Bone marrow (tissue), 2 donors: Measurements from ENCODE around the gene PIK3AP1.
"Not testable (repeated sequence)": the region's sequence is repeated elsewhere in the genome, so short reads cannot be mapped to it uniquely, and the experiment has no call there.

Experiments
- DNase-seq, 2 donors: peaks; one replicate each; lab custom pipeline; 2025; lab: John Stamatoyannopoulos, UW

PIK3AP1 gene

GRCh38 chr10:96696845-96697425 is 23.4 kb downstream of the PIK3AP1 start:
- no peak for DNase-seq

GRCh38 chr10:96695975-96696634 is 24.2 kb downstream of the PIK3AP1 start:
- no peak for DNase-seq

DNA sequence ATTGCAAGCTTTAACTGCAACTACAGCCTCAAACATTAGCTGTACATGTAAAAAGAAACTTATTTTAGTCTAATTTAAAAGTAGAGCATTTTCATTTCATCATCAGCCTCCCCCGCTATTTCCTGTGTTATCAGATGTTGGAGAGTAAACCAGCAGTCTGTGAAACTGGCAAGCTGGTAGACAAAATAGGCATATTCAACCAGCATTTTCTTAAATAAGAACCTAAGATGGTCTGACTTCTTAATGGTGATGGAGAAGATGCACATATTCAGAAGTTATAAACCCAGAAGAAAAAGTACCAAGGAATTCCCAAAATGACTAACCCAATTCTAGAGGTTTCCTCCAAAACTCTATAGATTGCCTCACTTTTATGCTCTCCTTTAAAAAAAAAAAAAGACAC is 24.9 kb downstream of the PIK3AP1 start:
- DNase-seq: peak in 1 of 2 donors; percentile 72

DNA sequence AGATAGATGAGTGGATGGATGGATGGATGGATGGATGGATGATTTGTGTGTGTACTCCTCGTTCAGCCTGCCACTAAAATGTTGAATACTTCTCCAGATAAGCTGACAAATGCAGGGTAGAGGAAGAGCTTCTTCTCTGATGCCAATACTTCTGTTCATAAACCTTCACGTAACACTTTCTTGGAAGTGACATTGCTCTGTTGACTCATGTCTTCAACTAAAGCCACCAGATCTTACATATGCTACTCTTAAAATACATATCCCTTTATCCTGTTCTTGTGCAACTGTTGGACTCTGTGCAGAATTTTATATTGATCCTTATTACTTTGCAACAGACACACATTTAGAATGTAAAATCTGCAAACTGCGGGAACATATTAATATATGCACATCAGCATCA is 26.9 kb downstream of the PIK3AP1 start:
- DNase-seq: no peak

- DNase-seq: no peak
Measured at GRCh38 chr10:96692427-96692826, 27.9 kb downstream of the PIK3AP1 start.

GRCh38 chr10:96691761-96692160 is 28.6 kb downstream of the PIK3AP1 start:
- DNase-seq: no peak

DNA sequence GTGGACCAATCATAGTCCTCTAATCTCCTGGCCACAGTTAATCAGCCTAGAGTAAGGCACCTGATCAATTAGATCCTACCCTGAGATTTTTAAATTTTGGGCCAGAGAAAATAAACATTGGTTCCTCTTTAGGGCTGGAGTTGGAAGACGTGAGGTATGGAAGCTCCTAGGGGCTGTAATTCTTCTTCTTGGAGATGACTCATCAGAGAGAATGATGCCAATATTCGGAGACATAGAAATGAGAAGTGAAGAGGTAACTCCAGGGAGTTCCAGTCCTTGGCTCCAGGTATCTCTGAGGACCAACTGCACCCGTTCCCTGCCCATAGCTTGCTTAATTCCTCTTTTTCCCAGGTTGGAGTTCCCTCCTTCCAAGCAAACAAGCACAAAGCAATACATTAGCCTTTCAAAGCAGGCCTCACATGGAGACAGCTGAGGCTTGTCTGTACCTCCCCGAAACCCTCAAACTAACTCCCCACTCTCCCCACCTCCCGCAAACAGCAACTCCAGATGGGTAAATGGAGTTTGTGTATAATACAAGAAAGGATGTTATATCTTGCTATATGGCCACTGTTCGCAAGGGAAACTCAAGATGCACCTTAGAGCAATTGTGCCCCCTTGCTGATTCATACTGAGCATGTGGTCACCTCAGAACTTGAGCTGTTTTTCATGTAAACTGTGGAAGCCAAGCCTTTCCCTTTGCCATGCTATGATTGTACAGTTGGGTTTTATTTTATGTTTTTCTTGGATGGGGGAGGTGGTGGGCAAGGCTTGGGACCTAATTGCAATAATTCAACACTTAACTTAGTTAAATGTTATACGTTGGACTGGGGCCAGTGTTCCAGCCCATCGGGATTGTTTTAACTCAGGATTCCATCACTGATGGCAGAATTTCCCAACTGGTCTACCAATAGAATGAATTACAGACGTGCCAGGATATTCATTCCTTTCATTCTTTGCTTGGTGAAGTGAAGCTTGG is 29.3 kb downstream of the PIK3AP1 start:
- DNase-seq: peak in 1 of 2 donors; percentile 74

DNA sequence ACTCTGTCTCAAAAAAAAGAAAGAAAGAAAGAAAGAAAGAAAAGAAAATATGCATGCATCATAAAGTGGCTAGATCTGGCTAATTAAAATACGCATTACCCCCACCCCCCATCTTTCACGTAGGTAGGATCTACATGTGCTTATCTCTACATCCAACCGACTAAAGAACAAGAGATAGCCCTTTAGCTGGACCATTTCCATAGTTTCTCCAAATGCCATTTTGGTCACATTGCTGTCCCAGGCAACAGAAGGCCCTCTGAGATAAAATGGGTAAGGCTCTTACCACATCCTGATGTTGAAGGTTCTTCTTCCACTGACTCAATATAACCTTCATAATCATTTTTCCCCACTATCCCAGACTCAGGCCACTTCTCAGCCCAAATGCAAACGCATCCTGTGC is 31.5 kb downstream of the PIK3AP1 start:
- no peak for DNase-seq

DNA sequence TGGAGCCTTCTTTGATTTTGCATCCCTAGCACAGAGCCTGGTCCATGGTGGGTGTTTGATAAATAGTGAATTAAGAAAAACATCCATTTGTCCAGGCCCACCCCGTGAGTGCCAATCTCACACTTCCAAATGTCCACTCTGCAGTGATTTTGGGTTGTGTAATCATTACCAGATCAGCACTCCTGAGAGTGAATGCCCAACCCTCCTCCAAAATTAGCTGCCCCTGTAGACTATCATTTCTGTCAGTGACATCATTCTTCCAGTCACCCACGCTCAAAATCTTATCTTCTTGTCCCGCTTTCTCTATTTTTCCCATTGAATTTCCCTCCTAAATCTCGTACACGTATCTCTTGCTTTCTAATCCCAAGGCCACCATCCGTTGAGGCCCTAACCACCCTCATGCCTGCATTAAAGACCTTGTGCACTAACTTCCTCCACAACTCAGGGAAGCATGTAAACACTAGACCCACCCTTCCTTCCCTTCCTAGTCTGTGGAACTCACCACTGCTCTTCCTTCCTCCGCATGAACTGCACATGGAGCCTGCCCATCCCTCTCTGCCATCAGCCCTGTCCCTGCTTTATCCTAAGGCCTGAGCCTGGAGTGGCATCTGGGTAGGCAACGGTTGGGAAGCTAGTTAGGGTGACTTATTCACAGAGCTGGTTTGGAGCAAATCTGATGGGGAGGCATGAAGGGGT is 32.8 kb downstream of the PIK3AP1 start:
- no peak for DNase-seq

GRCh38 chr10:96686514-96686913 is 33.8 kb downstream of the PIK3AP1 start:
- no peak for DNase-seq

DNA sequence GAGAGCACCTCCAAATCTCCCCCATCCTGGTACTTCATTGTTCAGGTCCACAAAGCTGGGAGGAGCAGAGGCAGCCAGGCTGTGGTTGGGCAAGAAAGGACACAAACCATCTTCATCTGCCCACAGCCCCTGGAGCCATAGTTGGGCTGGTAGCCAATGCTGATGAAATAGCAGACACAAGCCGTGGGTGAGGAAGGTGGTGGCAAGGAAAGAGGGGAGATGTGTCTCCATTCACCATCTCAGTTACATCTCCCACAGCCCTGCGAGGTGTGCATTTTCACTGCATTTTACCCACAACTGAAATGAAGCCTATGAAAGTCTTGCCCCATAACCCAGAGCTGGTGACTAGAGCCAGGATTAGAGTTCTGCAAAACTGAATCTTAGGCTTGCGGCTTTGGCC is 35.0 kb downstream of the PIK3AP1 start:
- DNase-seq: no peak

DNA sequence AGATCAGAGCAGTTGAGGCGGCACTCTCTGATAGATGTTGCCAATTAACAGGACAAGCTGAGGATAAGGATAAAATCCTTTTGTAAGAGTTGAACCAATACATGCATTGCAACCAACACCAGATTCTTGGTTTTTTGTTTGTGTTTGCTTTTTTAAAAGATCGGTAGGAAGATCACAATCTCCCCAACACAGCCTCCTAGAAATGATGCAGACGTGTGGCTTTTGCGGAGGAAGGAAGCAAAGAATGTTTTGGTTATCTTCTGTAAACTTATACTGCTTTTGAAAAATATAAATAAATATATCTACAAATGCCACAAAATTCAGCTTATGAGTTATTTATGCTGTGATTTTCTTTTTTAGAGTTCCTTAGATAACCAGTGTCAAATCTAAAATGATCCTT is 35.5 kb downstream of the PIK3AP1 start:
- no peak for DNase-seq

DNA sequence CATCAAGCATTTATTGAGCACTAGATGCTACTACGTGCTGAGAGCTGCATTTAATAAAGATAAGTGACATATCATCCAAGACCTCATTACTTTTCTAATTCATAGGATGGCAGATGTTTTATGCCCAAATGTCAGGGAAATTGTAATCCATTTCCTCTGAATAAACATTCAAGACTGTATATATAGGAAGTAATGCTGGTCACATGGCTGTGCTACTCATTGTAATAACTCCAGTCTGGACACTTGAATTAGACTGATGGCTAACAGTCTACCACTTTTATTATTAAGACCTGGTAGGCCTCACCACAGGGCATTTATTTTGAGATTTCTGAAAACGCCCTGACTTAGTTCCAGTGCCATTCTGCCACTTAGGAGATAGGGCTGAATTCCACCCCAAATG is 36.6 kb downstream of the PIK3AP1 start:
- no peak for DNase-seq

- DNase-seq: no peak
Measured at GRCh38 chr10:96683065-96683464, 37.2 kb downstream of the PIK3AP1 start.

DNA sequence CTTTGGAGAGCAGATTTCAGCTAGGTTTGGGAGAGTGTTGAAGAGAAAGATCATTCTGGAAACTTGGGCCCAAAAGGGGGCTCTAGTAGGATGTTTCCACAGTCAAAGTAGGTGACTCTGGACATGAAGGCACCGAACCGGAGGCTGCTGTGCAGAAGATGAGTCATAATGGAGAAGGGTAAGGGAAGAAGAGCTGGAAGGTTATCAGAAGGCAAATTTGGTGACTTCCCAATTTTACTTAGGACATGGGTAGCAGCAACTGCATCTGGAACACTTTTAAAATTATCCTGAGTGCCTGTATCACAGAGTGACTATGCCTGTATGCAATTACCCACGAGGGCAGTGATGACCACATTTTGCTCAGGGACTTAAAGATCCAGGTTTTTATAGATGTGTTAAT is 38.8 kb downstream of the PIK3AP1 start:
- no peak for DNase-seq

GRCh38 chr10:96680463-96680862 is 39.9 kb downstream of the PIK3AP1 start:
- not testable (repeated sequence) for DNase-seq

DNA sequence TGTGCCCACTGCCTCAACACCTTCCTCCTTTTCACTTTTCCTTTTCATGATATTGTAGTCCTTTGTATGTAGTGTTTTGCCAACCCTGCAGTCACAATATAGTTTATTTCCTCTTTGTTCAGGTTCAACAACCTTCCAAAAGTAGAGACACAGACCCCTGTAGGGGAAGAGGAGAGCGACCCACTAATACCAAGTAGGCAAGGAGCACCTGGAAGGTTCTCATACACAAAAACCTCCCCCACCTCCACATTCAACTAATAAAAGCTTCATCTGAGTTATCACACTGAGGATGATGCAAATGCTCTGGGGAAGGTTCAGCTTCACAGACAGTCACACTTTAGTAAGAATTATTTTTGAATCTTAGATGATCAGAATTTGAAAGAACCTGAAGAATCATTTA is 41.6 kb downstream of the PIK3AP1 start:
- DNase-seq: no peak

DNA sequence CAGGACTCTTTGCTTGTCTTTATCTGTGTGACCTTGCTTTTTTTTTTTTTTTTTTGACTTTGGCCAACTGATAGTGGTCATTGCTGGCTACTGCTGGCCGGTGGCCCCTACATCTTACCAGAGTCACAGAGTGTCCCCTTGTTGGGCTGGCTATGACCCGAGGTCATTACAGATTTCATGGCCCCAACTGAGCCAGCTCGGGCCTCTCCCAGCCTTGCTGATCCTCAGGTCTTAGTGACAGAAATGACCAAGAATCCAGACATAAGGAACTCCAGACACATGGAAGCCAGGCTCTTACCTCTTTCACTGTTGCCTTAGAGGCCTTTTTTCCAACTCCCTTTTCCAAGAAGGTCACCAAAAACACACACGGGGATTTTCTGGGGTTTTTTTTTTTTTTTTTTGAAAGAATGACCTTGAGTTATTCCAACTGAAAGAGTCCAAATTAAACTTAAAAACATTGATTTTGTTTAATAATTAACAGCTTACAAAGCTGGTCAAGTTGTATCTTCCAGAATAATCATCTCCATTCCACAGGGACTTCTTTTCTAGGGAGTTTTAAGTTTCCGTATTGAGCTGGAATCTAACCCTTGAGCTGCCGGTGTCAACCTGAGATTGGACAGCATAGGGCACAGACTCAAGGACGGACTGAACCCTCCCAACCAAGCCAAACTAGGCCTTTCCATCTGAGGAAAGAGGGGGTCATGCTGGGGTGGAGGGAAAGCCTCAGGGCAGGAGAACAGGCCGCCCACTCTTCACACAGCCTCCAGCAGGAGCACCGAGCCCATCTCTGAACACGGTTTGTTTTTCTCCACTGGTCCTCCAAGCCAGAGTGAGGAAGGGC is 43.8 kb downstream of the PIK3AP1 start:
- DNase-seq: no peak

GRCh38 chr10:96675846-96676245 is 44.5 kb downstream of the PIK3AP1 start:
- DNase-seq: no peak

DNA sequence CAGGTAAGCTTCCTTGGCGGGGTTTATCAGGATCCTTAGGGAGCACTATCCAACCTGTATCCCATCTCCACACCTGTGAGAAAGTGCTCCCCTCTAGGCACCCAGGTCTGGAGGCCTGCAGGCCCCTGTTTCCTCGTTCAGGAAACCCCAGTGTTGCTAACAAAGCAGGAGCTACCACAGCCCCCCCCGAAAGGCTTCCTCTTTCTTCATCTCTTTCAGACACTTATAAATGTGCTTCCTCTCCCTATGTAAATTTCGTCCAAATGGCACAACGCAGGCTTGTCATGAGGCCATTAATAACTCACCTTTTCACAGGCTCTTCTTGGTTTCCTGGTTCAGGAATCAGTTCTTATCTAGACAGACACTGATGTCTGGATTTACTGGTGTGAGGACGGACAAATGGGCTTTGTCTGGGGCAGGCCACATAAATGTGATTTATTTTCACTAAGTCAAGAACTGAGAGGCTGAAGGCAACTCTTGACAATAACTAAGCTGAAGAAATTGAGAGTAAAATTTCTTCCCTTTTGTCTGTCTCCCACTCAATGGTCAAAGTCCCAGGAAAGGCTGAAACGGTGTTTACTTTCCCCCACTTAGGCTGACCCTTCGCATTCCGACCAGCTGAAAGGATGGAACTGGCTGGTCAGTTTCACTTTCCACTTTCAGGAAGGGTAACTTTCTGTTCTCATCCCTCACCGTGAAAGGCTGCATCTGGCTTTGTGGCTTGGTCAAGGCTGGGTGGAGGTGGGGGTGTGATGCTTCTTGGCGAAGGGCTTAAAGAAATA is 46.8 kb downstream of the PIK3AP1 start:
- DNase-seq: peak in 1 of 2 donors; percentile 87
